PFSK-1 (cell line): Measurements from ENCODE around the gene MFNG.

Experiments
- SIN3A ChIP-seq: IDR thresholded peaks from 2 replicates; pipeline ENCODE4 v1.6.1; 2012; ENCODE audit warnings: mild to moderate bottlenecking, low read length, moderate library complexity, borderline replicate concordance; ENCODE audit not compliant: insufficient read depth
- TAF1 ChIP-seq: IDR thresholded peaks from 2 replicates; pipeline ENCODE4 v1.6.1; 2012; ENCODE audit warnings: low read length, control low read depth, borderline replicate concordance; ENCODE audit not compliant: insufficient read depth
- TF ChIP-seq, protein P1 (sequence below), 2 experiments: IDR thresholded peaks; 2 replicates each; pipeline versions ENCODE4 v1.6.1 to v1.8.0; 2011 to 2012; ENCODE audit warnings: low read depth in 2 of 2, low read length in 2 of 2, control low read depth in 1 of 2, inconsistent platforms in 1 of 2, mild to moderate bottlenecking in 1 of 2, moderate library complexity in 1 of 2; ENCODE audit not compliant: insufficient read depth in 1 of 2

GRCh38 chr22:37461961-37462360, 24.2 kb downstream of the MFNG start:
- TF ChIP-seq TAF1 (no peak), SIN3A (no peak)
- TF ChIP-seq, protein P1, sequence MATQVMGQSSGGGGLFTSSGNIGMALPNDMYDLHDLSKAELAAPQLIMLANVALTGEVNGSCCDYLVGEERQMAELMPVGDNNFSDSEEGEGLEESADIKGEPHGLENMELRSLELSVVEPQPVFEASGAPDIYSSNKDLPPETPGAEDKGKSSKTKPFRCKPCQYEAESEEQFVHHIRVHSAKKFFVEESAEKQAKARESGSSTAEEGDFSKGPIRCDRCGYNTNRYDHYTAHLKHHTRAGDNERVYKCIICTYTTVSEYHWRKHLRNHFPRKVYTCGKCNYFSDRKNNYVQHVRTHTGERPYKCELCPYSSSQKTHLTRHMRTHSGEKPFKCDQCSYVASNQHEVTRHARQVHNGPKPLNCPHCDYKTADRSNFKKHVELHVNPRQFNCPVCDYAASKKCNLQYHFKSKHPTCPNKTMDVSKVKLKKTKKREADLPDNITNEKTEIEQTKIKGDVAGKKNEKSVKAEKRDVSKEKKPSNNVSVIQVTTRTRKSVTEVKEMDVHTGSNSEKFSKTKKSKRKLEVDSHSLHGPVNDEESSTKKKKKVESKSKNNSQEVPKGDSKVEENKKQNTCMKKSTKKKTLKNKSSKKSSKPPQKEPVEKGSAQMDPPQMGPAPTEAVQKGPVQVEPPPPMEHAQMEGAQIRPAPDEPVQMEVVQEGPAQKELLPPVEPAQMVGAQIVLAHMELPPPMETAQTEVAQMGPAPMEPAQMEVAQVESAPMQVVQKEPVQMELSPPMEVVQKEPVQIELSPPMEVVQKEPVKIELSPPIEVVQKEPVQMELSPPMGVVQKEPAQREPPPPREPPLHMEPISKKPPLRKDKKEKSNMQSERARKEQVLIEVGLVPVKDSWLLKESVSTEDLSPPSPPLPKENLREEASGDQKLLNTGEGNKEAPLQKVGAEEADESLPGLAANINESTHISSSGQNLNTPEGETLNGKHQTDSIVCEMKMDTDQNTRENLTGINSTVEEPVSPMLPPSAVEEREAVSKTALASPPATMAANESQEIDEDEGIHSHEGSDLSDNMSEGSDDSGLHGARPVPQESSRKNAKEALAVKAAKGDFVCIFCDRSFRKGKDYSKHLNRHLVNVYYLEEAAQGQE (IDR thresholded peaks at IDR 0.05; ENCODE audit: insufficient read depth in 1 of 2, low read depth in 2 of 2, low read length in 2 of 2) = no peak
